ENCODE data around the gene ZFP36L2.

ZFP36L2 gene

GRCh38 chr2:43186321-43186678 is 40.1 kb downstream of the ZFP36L2 start:
- DNase-seq (ENCODE audit: extremely low spot score), result no peak
- no peak for TF ChIP-seq LEF1 (IDR thresholded peaks at IDR 0.05; ENCODE audit: borderline replicate concordance)
- TF ChIP-seq ARNT (IDR thresholded peaks at IDR 0.05), result no peak
- no peak for TF ChIP-seq BHLHE40 (IDR thresholded peaks at IDR 0.05; ENCODE audit: borderline replicate concordance)
- no peak for TF ChIP-seq CTBP1 (IDR thresholded peaks at IDR 0.05; ENCODE audit: borderline replicate concordance)
- no peak for TF ChIP-seq FOXM1 (IDR thresholded peaks at IDR 0.05; ENCODE audit: borderline replicate concordance)
- TF ChIP-seq ELF4 (IDR thresholded peaks at IDR 0.05), result no peak
- TF ChIP-seq ZNF384 (IDR thresholded peaks at IDR 0.05), result no peak
- TF ChIP-seq TARDBP (IDR thresholded peaks at IDR 0.05), result no peak
- no peak for TF ChIP-seq FOXA1 (IDR thresholded peaks at IDR 0.05)
- no peak for TF ChIP-seq SUZ12 (IDR thresholded peaks at IDR 0.05)
- ChIA-PET POLR2A (interaction anchor here (1.5 kb wide), 1 partner anchor 32 kb away, joined by 3 read pairs; no protein-coding TSS in a partner anchor), CTCF (no interaction called here)

- DNase-seq (ENCODE audit: extremely low spot score), result no peak
- POLR2A ChIA-PET, result interaction anchor here (1.0 kb wide), 1 partner anchor 37 kb away, joined by 3 read pairs; no protein-coding TSS in a partner anchor
- CTCF ChIA-PET, result no interaction called here
- TF ChIP-seq SUZ12 (IDR thresholded peaks at IDR 0.05) (no peak), NFRKB (IDR thresholded peaks at IDR 0.05) (no peak), PKNOX1 (IDR thresholded peaks at IDR 0.05) (no peak), CTBP1 (IDR thresholded peaks at IDR 0.05; ENCODE audit: borderline replicate concordance) (no peak), HDGF (IDR thresholded peaks at IDR 0.05; ENCODE audit: borderline replicate concordance) (no peak), LEF1 (IDR thresholded peaks at IDR 0.05; ENCODE audit: borderline replicate concordance) (no peak), SP1 (IDR thresholded peaks at IDR 0.05) (no peak), L3MBTL2 (conservative IDR thresholded peaks at IDR 0.05) (no peak), ARNT (IDR thresholded peaks at IDR 0.05) (no peak), BHLHE40 (IDR thresholded peaks at IDR 0.05; ENCODE audit: borderline replicate concordance) (no peak), FOXM1 (IDR thresholded peaks at IDR 0.05; ENCODE audit: borderline replicate concordance) (no peak), FOXA1 (IDR thresholded peaks at IDR 0.05) (no peak)
Measured at GRCh38 chr2:43185146-43185545, 41.3 kb downstream of the ZFP36L2 start.

DNA sequence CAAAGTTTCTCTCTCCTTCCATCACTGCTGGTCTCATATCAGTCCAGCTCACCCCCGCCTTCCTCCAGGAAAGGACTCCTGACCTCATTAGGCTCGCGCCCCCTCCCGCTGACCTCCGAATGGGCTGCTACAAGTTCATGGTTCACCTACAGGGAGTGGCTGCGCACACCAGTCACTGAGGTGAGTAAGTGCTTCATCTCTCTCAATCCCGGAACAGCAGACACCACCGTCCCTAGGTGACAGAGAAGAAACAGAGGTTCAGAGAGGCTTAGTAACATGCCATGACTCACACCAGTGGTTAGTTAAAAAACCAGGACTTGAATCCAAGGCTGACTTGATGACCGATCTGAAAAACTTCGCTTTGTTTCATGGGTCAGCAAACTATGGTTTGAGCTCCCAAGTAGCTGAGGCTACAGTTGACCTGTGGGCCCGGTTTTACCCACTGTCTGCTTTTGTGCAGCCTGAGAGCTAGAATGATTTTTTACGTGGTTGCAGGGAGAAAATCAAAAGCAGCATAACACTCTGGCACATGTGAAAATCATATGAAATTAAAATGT is 42.0 kb downstream of the ZFP36L2 start:
- no peak for DNase-seq (ENCODE audit: extremely low spot score)
- ChIA-PET CTCF (no interaction called here), POLR2A (interaction anchor here (1.0 kb wide), 1 partner anchor 37 kb away, joined by 3 read pairs; no protein-coding TSS in a partner anchor)
- TF ChIP-seq NFRKB (IDR thresholded peaks at IDR 0.05), result no peak
- no peak for TF ChIP-seq PKNOX1 (IDR thresholded peaks at IDR 0.05)
- TF ChIP-seq FOXA1 (IDR thresholded peaks at IDR 0.05), result no peak
- no peak for TF ChIP-seq FOXM1 (IDR thresholded peaks at IDR 0.05; ENCODE audit: borderline replicate concordance)
- no peak for TF ChIP-seq BHLHE40 (IDR thresholded peaks at IDR 0.05; ENCODE audit: borderline replicate concordance)
- no peak for TF ChIP-seq HDGF (IDR thresholded peaks at IDR 0.05; ENCODE audit: borderline replicate concordance)
- TF ChIP-seq ZNF384 (IDR thresholded peaks at IDR 0.05), result no peak
- TF ChIP-seq SUZ12 (IDR thresholded peaks at IDR 0.05), result no peak
- TF ChIP-seq ARNT (IDR thresholded peaks at IDR 0.05), result no peak
- no peak for TF ChIP-seq L3MBTL2 (conservative IDR thresholded peaks at IDR 0.05)
- TF ChIP-seq TARDBP (IDR thresholded peaks at IDR 0.05), result no peak
- no peak for TF ChIP-seq LEF1 (IDR thresholded peaks at IDR 0.05; ENCODE audit: borderline replicate concordance)
- no peak for TF ChIP-seq SP1 (IDR thresholded peaks at IDR 0.05)
- TF ChIP-seq CTBP1 (IDR thresholded peaks at IDR 0.05; ENCODE audit: borderline replicate concordance), result no peak
- no peak for TF ChIP-seq ELF4 (IDR thresholded peaks at IDR 0.05)
- no peak for TF ChIP-seq FOXK2 (IDR thresholded peaks at IDR 0.05)

DNA sequence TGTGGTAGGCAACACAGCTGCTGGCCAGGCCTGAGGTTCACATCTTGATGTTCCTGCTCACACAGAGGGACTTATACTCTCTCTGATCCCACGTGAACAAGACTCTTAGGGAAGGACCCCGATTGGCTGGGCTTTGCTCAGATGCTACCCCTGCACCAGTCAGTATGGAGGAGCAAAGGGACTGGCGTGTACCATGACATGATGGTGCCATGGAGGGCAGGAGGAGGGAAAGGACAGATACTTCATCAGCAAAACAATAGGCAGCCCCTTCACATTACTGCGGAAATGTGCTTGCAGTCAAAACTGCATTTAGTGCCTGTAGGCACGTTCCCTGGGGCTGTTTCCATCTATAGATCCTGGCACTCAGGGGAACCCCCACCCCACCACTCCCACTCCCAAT is 42.7 kb downstream of the ZFP36L2 start:
- POLR2A ChIA-PET, result no interaction called here
- CTCF ChIA-PET, result interaction anchor here (1.1 kb wide), 1 partner anchor 14 kb away, joined by 4 read pairs; no protein-coding TSS in a partner anchor
- TF ChIP-seq HDGF (IDR thresholded peaks at IDR 0.05; ENCODE audit: borderline replicate concordance) (no peak), TARDBP (IDR thresholded peaks at IDR 0.05) (no peak), CTBP1 (IDR thresholded peaks at IDR 0.05; ENCODE audit: borderline replicate concordance) (no peak), FOXA1 (IDR thresholded peaks at IDR 0.05) (no peak), PKNOX1 (IDR thresholded peaks at IDR 0.05) (no peak), BHLHE40 (IDR thresholded peaks at IDR 0.05; ENCODE audit: borderline replicate concordance) (no peak), ELF4 (IDR thresholded peaks at IDR 0.05) (no peak), SUZ12 (IDR thresholded peaks at IDR 0.05) (no peak), NFRKB (IDR thresholded peaks at IDR 0.05) (no peak), FOXK2 (IDR thresholded peaks at IDR 0.05) (no peak), L3MBTL2 (conservative IDR thresholded peaks at IDR 0.05) (no peak), FOXM1 (IDR thresholded peaks at IDR 0.05; ENCODE audit: borderline replicate concordance) (no peak), ZNF384 (IDR thresholded peaks at IDR 0.05) (no peak), LEF1 (IDR thresholded peaks at IDR 0.05; ENCODE audit: borderline replicate concordance) (no peak)
- no peak for DNase-seq (ENCODE audit: extremely low spot score)

- TF ChIP-seq SP1 (IDR thresholded peaks at IDR 0.05), result no peak
- TF ChIP-seq NFRKB (IDR thresholded peaks at IDR 0.05), result no peak
- no peak for TF ChIP-seq ZNF384 (IDR thresholded peaks at IDR 0.05)
- no peak for TF ChIP-seq BHLHE40 (IDR thresholded peaks at IDR 0.05; ENCODE audit: borderline replicate concordance)
- TF ChIP-seq TARDBP (IDR thresholded peaks at IDR 0.05), result no peak
- no peak for TF ChIP-seq HDGF (IDR thresholded peaks at IDR 0.05; ENCODE audit: borderline replicate concordance)
- no peak for TF ChIP-seq L3MBTL2 (conservative IDR thresholded peaks at IDR 0.05)
- TF ChIP-seq PKNOX1 (IDR thresholded peaks at IDR 0.05), result no peak
- no peak for TF ChIP-seq SUZ12 (IDR thresholded peaks at IDR 0.05)
- TF ChIP-seq LEF1 (IDR thresholded peaks at IDR 0.05; ENCODE audit: borderline replicate concordance), result no peak
- no peak for TF ChIP-seq ARNT (IDR thresholded peaks at IDR 0.05)
- no peak for TF ChIP-seq CTBP1 (IDR thresholded peaks at IDR 0.05; ENCODE audit: borderline replicate concordance)
- no peak for TF ChIP-seq FOXA1 (IDR thresholded peaks at IDR 0.05)
- TF ChIP-seq ELF4 (IDR thresholded peaks at IDR 0.05), result no peak
- CTCF ChIA-PET, result interaction anchor here (0.5 to 1.4 kb wide), 2 partner anchors 9 to 11 kb away, joined by 3 to 5 read pairs; no protein-coding TSS in a partner anchor
- no peak for DNase-seq (ENCODE audit: extremely low spot score)
- POLR2A ChIA-PET, result interaction anchor here (1.1 to 1.5 kb wide), 3 partner anchors 37 to 46 kb away, joined by 3 to 5 read pairs (median 3); partner anchors contain the start of gene ZFP36L2
Measured at GRCh38 chr2:43180897-43181296, 45.5 kb downstream of the ZFP36L2 start.
